GM23338 (cell line): Measurements from ENCODE around the gene KCNAB1.

ENCODE experiments used
- EZH2 ChIP-seq: fragments of 200-600 bp; sonication (generic); IDR thresholded peaks from one replicate; pipeline ENCODE4 v1.8.0; 2017; ENCODE audit warnings: antibody characterized with exemption, mild to moderate bottlenecking, low read depth; ENCODE audit not compliant: unreplicated experiment
- JUNB ChIP-seq: IDR thresholded peaks from one replicate; pipeline ENCODE4 v1.6.1; 2016; ENCODE audit warnings: antibody characterized with exemption; ENCODE audit not compliant: unreplicated experiment
- POLR2AphosphoS5 ChIP-seq: IDR thresholded peaks from 2 replicates; pipeline ENCODE4 v1.6.1; 2016; ENCODE audit warnings: antibody characterized with exemption, low read depth
- TF ChIP-seq, protein P1 (sequence below), 2 experiments: fragments of 200-600 bp in 1 of 2; sonication (generic) in 1 of 2; conservative IDR thresholded peaks; 2 replicates each; pipeline versions ENCODE4 v1.5.1 to v1.6.1; 2016 to 2017; ENCODE audit warnings: antibody characterized with exemption in 2 of 2, low read depth in 2 of 2, mild to moderate bottlenecking in 2 of 2, moderate library complexity in 1 of 2

- TF ChIP-seq EZH2 (no peak), JUNB (no peak), POLR2AphosphoS5 (no peak)
- TF ChIP-seq, protein P1, sequence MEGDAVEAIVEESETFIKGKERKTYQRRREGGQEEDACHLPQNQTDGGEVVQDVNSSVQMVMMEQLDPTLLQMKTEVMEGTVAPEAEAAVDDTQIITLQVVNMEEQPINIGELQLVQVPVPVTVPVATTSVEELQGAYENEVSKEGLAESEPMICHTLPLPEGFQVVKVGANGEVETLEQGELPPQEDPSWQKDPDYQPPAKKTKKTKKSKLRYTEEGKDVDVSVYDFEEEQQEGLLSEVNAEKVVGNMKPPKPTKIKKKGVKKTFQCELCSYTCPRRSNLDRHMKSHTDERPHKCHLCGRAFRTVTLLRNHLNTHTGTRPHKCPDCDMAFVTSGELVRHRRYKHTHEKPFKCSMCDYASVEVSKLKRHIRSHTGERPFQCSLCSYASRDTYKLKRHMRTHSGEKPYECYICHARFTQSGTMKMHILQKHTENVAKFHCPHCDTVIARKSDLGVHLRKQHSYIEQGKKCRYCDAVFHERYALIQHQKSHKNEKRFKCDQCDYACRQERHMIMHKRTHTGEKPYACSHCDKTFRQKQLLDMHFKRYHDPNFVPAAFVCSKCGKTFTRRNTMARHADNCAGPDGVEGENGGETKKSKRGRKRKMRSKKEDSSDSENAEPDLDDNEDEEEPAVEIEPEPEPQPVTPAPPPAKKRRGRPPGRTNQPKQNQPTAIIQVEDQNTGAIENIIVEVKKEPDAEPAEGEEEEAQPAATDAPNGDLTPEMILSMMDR (conservative IDR thresholded peaks at IDR 0.05; ENCODE audit: low read depth in 2 of 2), result no peak
Observed at GRCh38 chr3:156246961-156247725, 126.8 kb downstream of the KCNAB1 start.
